Immature natural killer cell (primary cell): ENCODE measurements around the gene PDSS1. TPM values are rescaled to one million over a fixed set of nuclear protein-coding genes. Genes with fewer than 3 reads are reported as not detected.
A peak's percentile ranks its signal among the peaks of the same experiment; 100 is the strongest.
"Not testable (repeated sequence)": the region's sequence is repeated elsewhere in the genome, so short reads cannot be mapped to it uniquely, and the experiment has no call there.

ENCODE experiments used
- DNase-seq, 3 donors: peaks; one replicate each; pipeline ENCODE4 v3.0.0; 2022; ENCODE audit warnings: mixed read lengths in 1 of 3
- H3K27ac Mint-ChIP-seq, 6 donors: one replicate each; pipeline ENCODE4 v1.8.0; 2020; ENCODE audit warnings: mixed read lengths in 6 of 6, mild to moderate bottlenecking in 5 of 6, inconsistent platforms in 4 of 6, moderate library complexity in 3 of 6
- H3K27me3 Mint-ChIP-seq, 3 donors: one replicate each; pipeline ENCODE4 v1.8.0; 2020 to 2021; ENCODE audit warnings: low read depth in 3 of 3, mild to moderate bottlenecking in 3 of 3, mixed read lengths in 3 of 3, moderate library complexity in 3 of 3, inconsistent platforms in 1 of 3
- H3K36me3 Mint-ChIP-seq, 3 donors: one replicate each; pipeline ENCODE4 v1.8.0; 2020; ENCODE audit warnings: mixed read lengths in 3 of 3, inconsistent platforms in 2 of 3, mild to moderate bottlenecking in 2 of 3
- H3K4me1 Mint-ChIP-seq, 2 donors: one replicate each; pipeline ENCODE4 v1.8.0; 2020; ENCODE audit warnings: inconsistent platforms in 2 of 2, mild to moderate bottlenecking in 2 of 2, mixed read lengths in 2 of 2, moderate library complexity in 1 of 2
- H3K4me3 Mint-ChIP-seq, 5 donors: one replicate each; pipeline ENCODE4 v1.8.0; 2020; ENCODE audit warnings: mild to moderate bottlenecking in 5 of 5, mixed read lengths in 5 of 5, inconsistent platforms in 3 of 5, moderate library complexity in 3 of 5
- H3K9me3 Mint-ChIP-seq, 6 donors: one replicate each; pipeline ENCODE4 v1.8.0; 2020; ENCODE audit warnings: mild to moderate bottlenecking in 6 of 6, mixed read lengths in 6 of 6, inconsistent platforms in 4 of 6, moderate library complexity in 3 of 6
- polyA plus RNA-seq, 3 donors: library from polyadenylated mRNA; unstranded; fragments of 300-500 nt; fragmentation: Illumina TruSeq; gene quantifications; one replicate each; pipeline ENCODE4 v1.2.3, GENCODE V29; 2021

PDSS1 gene
- polyA plus RNA-seq, 3 donors from 2014 or later = 2.5 to 4.0 (median 2.7) TPM

- not testable (repeated sequence) for H3K27ac Mint-ChIP-seq, H3K4me1 Mint-ChIP-seq, H3K9me3 Mint-ChIP-seq, H3K36me3 Mint-ChIP-seq
- peak; percentile 31 to 49 (median 46) for DNase-seq
- peaks cover 0 to 11% (median 2%) of the 10 kb centered on the region in 3 donors for H3K27me3 Mint-ChIP-seq
- peak overlapping the region in 1 of 5 donors; percentile 34 for H3K4me3 Mint-ChIP-seq
Measured at GRCh38 chr10:26684667-26685264, 12.7 kb upstream of the PDSS1 start.

GRCh38 chr10:26685441-26685840 is 12.1 kb upstream of the PDSS1 start:
- Mint-ChIP-seq H3K27ac (no peak overlapping the region), H3K27me3 (peaks cover 0 to 11% (median 2%) of the 10 kb centered on the region in 3 donors), H3K4me1 (peaks cover 2 to 7% of the 10 kb centered on the region in 2 donors), H3K36me3 (no peaks in the 10 kb centered on the region), H3K9me3 (no peaks in the 10 kb centered on the region), H3K4me3 (no peak overlapping the region)
- DNase-seq = no peak

GRCh38 chr10:26689399-26689798 is 8.1 kb upstream of the PDSS1 start:
- no peaks in the 10 kb centered on the region for H3K36me3 Mint-ChIP-seq
- no peak overlapping the region for H3K4me3 Mint-ChIP-seq
- H3K27me3 Mint-ChIP-seq = peaks cover 2 to 16% (median 3%) of the 10 kb centered on the region in 3 donors
- DNase-seq = no peak
- peaks cover 2 to 7% of the 10 kb centered on the region in 2 donors for H3K4me1 Mint-ChIP-seq
- no peak overlapping the region for H3K27ac Mint-ChIP-seq
- no peaks in the 10 kb centered on the region for H3K9me3 Mint-ChIP-seq

GRCh38 chr10:26690731-26691475 is 6.6 kb upstream of the PDSS1 start:
- H3K27me3 Mint-ChIP-seq = peaks cover 0 to 10% (median 3%) of the 10 kb centered on the region in 3 donors
- no peak overlapping the region for H3K4me3 Mint-ChIP-seq
- no peak for DNase-seq
- no peaks in the 10 kb centered on the region for H3K36me3 Mint-ChIP-seq
- no peaks in the 10 kb centered on the region for H3K9me3 Mint-ChIP-seq
- H3K4me1 Mint-ChIP-seq = no peaks in the 10 kb centered on the region
- no peak overlapping the region for H3K27ac Mint-ChIP-seq

GRCh38 chr10:26694536-26694935 is 3.0 kb upstream of the PDSS1 start:
- Mint-ChIP-seq H3K4me1 (peaks cover 17 to 19% of the 10 kb centered on the region in 2 donors), H3K27me3 (peaks cover 0 to 11% (median 5%) of the 10 kb centered on the region in 3 donors)
- H3K9me3 Mint-ChIP-seq, H3K27ac Mint-ChIP-seq, H3K36me3 Mint-ChIP-seq, H3K4me3 Mint-ChIP-seq, DNase-seq: not testable (repeated sequence)

GRCh38 chr10:26696786-26697162 is 727 bp upstream of the PDSS1 start:
- H3K27me3 Mint-ChIP-seq = peaks cover 0 to 8% (median 4%) of the 10 kb centered on the region in 3 donors
- peak overlapping the region; percentile 95 for H3K4me3 Mint-ChIP-seq
- H3K4me1 Mint-ChIP-seq = peaks cover 17 to 19% of the 10 kb centered on the region in 2 donors
- no peak for DNase-seq
- peaks cover 0 to 5% (median 0%) of the 10 kb centered on the region in 3 donors for H3K36me3 Mint-ChIP-seq
- H3K9me3 Mint-ChIP-seq = no peaks in the 10 kb centered on the region
- H3K27ac Mint-ChIP-seq = peak overlapping the region; percentile 84 to 94 (median 92)

- H3K4me1 Mint-ChIP-seq = peaks cover 19% of the 10 kb centered on the region in 2 donors
- H3K4me3 Mint-ChIP-seq = peak overlapping the region; percentile 90 to 95 (median 91)
- no peaks in the 10 kb centered on the region for H3K9me3 Mint-ChIP-seq
- peak overlapping the region; percentile 68 to 89 (median 74) for H3K27ac Mint-ChIP-seq
- DNase-seq = no peak
- peaks cover 0 to 6% (median 5%) of the 10 kb centered on the region in 3 donors for H3K36me3 Mint-ChIP-seq
- peaks cover 0 to 6% (median 2%) of the 10 kb centered on the region in 3 donors for H3K27me3 Mint-ChIP-seq
Measured at GRCh38 chr10:26697922-26698608, 564 bp downstream of the PDSS1 start.

GRCh38 chr10:26698909-26699308 is 1.4 kb downstream of the PDSS1 start:
- DNase-seq = no peak
- Mint-ChIP-seq H3K4me1 (peaks cover 19% of the 10 kb centered on the region in 2 donors), H3K9me3 (no peaks in the 10 kb centered on the region), H3K27ac (no peak overlapping the region), H3K27me3 (peaks cover 0 to 6% (median 2%) of the 10 kb centered on the region in 3 donors), H3K4me3 (peak overlapping the region in 4 of 5 donors; percentile 90 to 95 (median 93)), H3K36me3 (peaks cover 0 to 6% (median 5%) of the 10 kb centered on the region in 3 donors)

GRCh38 chr10:26699631-26700030 is 2.1 kb downstream of the PDSS1 start:
- peak overlapping the region in 4 of 5 donors; percentile 23 to 95 (median 38) for H3K4me3 Mint-ChIP-seq
- peaks cover 0 to 6% (median 5%) of the 10 kb centered on the region in 3 donors for H3K36me3 Mint-ChIP-seq
- peaks cover 19% of the 10 kb centered on the region in 2 donors for H3K4me1 Mint-ChIP-seq
- DNase-seq = no peak
- peaks cover 0 to 6% (median 2%) of the 10 kb centered on the region in 3 donors for H3K27me3 Mint-ChIP-seq
- H3K27ac Mint-ChIP-seq = no peak overlapping the region
- H3K9me3 Mint-ChIP-seq = no peaks in the 10 kb centered on the region

- DNase-seq = no peak
- Mint-ChIP-seq H3K9me3 (no peaks in the 10 kb centered on the region), H3K27ac (peak overlapping the region in 1 of 6 donors; percentile 41), H3K27me3 (peaks cover 0 to 6% (median 2%) of the 10 kb centered on the region in 3 donors), H3K4me1 (peaks cover 24% of the 10 kb centered on the region in 2 donors), H3K36me3 (peaks cover 3 to 13% (median 10%) of the 10 kb centered on the region in 3 donors), H3K4me3 (no peak overlapping the region)
Measured at GRCh38 chr10:26700884-26701630, 3.6 kb downstream of the PDSS1 start.

- Mint-ChIP-seq H3K4me1 (peaks cover 18 to 19% of the 10 kb centered on the region in 2 donors), H3K27ac (no peak overlapping the region), H3K4me3 (no peak overlapping the region), H3K9me3 (peaks cover 0 to 2% (median 0%) of the 10 kb centered on the region in 6 donors), H3K36me3 (peaks cover 16 to 33% (median 28%) of the 10 kb centered on the region in 3 donors), H3K27me3 (peaks cover 0 to 4% (median 0%) of the 10 kb centered on the region in 3 donors)
- DNase-seq = no peak
Measured at GRCh38 chr10:26703096-26703495, 5.6 kb downstream of the PDSS1 start.

GRCh38 chr10:26703974-26704373 is 6.5 kb downstream of the PDSS1 start:
- no peak overlapping the region for H3K4me3 Mint-ChIP-seq
- DNase-seq = no peak
- H3K27ac Mint-ChIP-seq = no peak overlapping the region
- H3K27me3 Mint-ChIP-seq = no peaks in the 10 kb centered on the region
- H3K9me3 Mint-ChIP-seq = peaks cover 0 to 2% (median 0%) of the 10 kb centered on the region in 6 donors
- H3K4me1 Mint-ChIP-seq = peaks cover 11 to 13% of the 10 kb centered on the region in 2 donors
- H3K36me3 Mint-ChIP-seq = peaks cover 20 to 42% (median 28%) of the 10 kb centered on the region in 3 donors

- Mint-ChIP-seq H3K9me3 (peaks cover 0 to 2% (median 0%) of the 10 kb centered on the region in 6 donors), H3K27me3 (peaks cover 0 to 2% (median 0%) of the 10 kb centered on the region in 3 donors), H3K36me3 (peaks cover 20 to 39% (median 32%) of the 10 kb centered on the region in 3 donors), H3K27ac (peak overlapping the region in 3 of 6 donors; percentile 14 to 67 (median 62)), H3K4me1 (peaks cover 13 to 20% of the 10 kb centered on the region in 2 donors), H3K4me3 (no peak overlapping the region)
- no peak for DNase-seq
Measured at GRCh38 chr10:26706206-26706605, 8.7 kb downstream of the PDSS1 start.
